SK-N-SH (cell line): ENCODE results near the gene POMGNT1. TPM values are rescaled to one million over a fixed set of nuclear protein-coding genes. Genes with fewer than 3 reads are reported as not detected.

ENCODE experiments used
- CTCF ChIA-PET: fragments of 300-600, 350-600 bp; formaldehyde crosslinking; extraction: SDS; loops from one replicate; lab custom pipeline; 2021; lab: Yijun Ruan, JAX
- POLR2A ChIA-PET: fragments of 350-600 bp; sonication (Branson Sonifier 250); formaldehyde crosslinking; extraction: SDS; loops from one replicate; lab custom pipeline; 2020; ENCODE audit warnings: antibody characterized with exemption, inconsistent platforms; lab: Yijun Ruan, JAX
- DNase-seq: peaks from one replicate; pipeline ENCODE4 v3.0.0; 2012
- H2AFZ ChIP-seq: fragments of 200-600 bp; sonication (generic); 2 replicates; pipeline ENCODE4 v1.8.1; 2016; ENCODE audit warnings: antibody characterized with exemption, mild to moderate bottlenecking, low read depth
- H3F3A ChIP-seq: fragments of 200-600 bp; sonication (generic); replicated peaks from 2 replicates; pipeline ENCODE3; 2016; ENCODE audit warnings: antibody characterized with exemption, mild to moderate bottlenecking; ENCODE audit not compliant: insufficient read depth
- H3K27ac ChIP-seq, 2 experiments: fragments of 200-500 bp in 1 of 2; fragments of 200-600 bp in 1 of 2; sonication (Bioruptor generic) in 1 of 2; sonication (generic), shearing (Covaris generic) in 1 of 2; 2 replicates each; pipeline versions ENCODE4 v1.5.1 to v1.6.1; 2014 to 2016; ENCODE audit warnings: low read depth in 2 of 2, inconsistent platforms in 1 of 2, low read length in 1 of 2, mild to moderate bottlenecking in 1 of 2, mixed read lengths in 1 of 2
- H3K27me3 ChIP-seq: fragments of 200-600 bp; sonication (generic), shearing (Covaris generic); 2 replicates; pipeline ENCODE4 v1.6.1; 2016; ENCODE audit warnings: mixed run types; ENCODE audit not compliant: insufficient read depth
- H3K36me3 ChIP-seq, 2 experiments: fragments of 200-500 bp in 1 of 2; fragments of 200-600 bp in 1 of 2; sonication (Bioruptor generic) in 1 of 2; sonication (generic) in 1 of 2; replicated peaks in 1 of 2; 2 replicates each; pipeline versions ENCODE3 to v1.5.1; 2014 to 2016; ENCODE audit warnings: low read length in 1 of 2, mild to moderate bottlenecking in 1 of 2; ENCODE audit not compliant: insufficient read depth in 2 of 2, control insufficient read depth in 1 of 2
- H3K4me1 ChIP-seq, 2 experiments: fragments of 200-500 bp in 1 of 2; fragments of 200-600 bp in 1 of 2; sonication (Bioruptor generic) in 1 of 2; sonication (generic), shearing (Covaris generic) in 1 of 2; 2 replicates each; pipeline versions ENCODE4 v1.5.1 to v1.6.1; 2014 to 2016; ENCODE audit warnings: low read depth in 1 of 2, low read length in 1 of 2, mixed run types in 1 of 2; ENCODE audit not compliant: insufficient read depth in 2 of 2, control insufficient read depth in 1 of 2
- H3K4me2 ChIP-seq: fragments of 200-600 bp; sonication (generic), shearing (Covaris generic); 2 replicates; pipeline ENCODE4 v1.6.1; 2017; ENCODE audit warnings: mixed run types
- H3K4me3 ChIP-seq, 2 experiments: fragments of 200-500 bp in 1 of 2; fragments of 200-600 bp in 1 of 2; sonication (Bioruptor generic) in 1 of 2; sonication (generic), shearing (Covaris generic) in 1 of 2; 2 replicates each; pipeline versions ENCODE4 v1.5.1 to v1.8.1; 2014 to 2016; ENCODE audit warnings: low read depth in 2 of 2, inconsistent platforms in 1 of 2, low read length in 1 of 2, mild to moderate bottlenecking in 1 of 2, mixed read lengths in 1 of 2, moderate library complexity in 1 of 2
- H3K79me2 ChIP-seq: fragments of 200-600 bp; sonication (generic); 2 replicates; pipeline ENCODE4 v1.8.1; 2017; ENCODE audit warnings: mild to moderate bottlenecking; ENCODE audit not compliant: insufficient read depth
- H3K9ac ChIP-seq: fragments of 200-600 bp; sonication (generic); 2 replicates; pipeline ENCODE4 v1.6.1; 2017; ENCODE audit warnings: mixed run types
- H3K9me2 ChIP-seq: fragments of 200-600 bp; sonication (generic); 2 replicates; pipeline ENCODE4 v1.6.1; 2017; ENCODE audit warnings: mixed run types
- H3K9me3 ChIP-seq: fragments of 200-600 bp; sonication (generic); 2 replicates; pipeline ENCODE4 v1.6.1; 2017; ENCODE audit warnings: mixed run types, mild to moderate bottlenecking, moderate library complexity
- H4K20me1 ChIP-seq: fragments of 200-600 bp; sonication (generic); 2 replicates; pipeline ENCODE4 v1.6.1; 2017; ENCODE audit warnings: mild to moderate bottlenecking, mixed run types; ENCODE audit not compliant: insufficient read depth
- CHD2 ChIP-seq: fragments of 150-350 bp; IDR thresholded peaks from 2 replicates; pipeline ENCODE4 v1.6.1; 2018; ENCODE audit warnings: low read length; ENCODE audit not compliant: partially characterized antibody
- ELF1 ChIP-seq: IDR thresholded peaks from 2 replicates; pipeline ENCODE4 v1.4.0; 2012
- EP300 ChIP-seq, 2 experiments: IDR thresholded peaks; 2 replicates each; pipeline versions ENCODE4 v1.4.0 to v1.6.1; 2012; ENCODE audit warnings: borderline replicate concordance in 1 of 2, low read depth in 1 of 2, low read length in 1 of 2
- EZH2phosphoT487 ChIP-seq: fragments of 200-600 bp; sonication (generic); IDR thresholded peaks from 2 replicates; pipeline ENCODE4 v1.6.1; 2017; ENCODE audit warnings: low read depth, mixed run types, mild to moderate bottlenecking, antibody characterized with exemption, moderate library complexity, borderline replicate concordance
- FOSL2 ChIP-seq: IDR thresholded peaks from 2 replicates; pipeline ENCODE4 v1.4.0; 2012; ENCODE audit warnings: low read depth, mild to moderate bottlenecking, moderate library complexity, borderline replicate concordance
- GABPA ChIP-seq: IDR thresholded peaks from 2 replicates; pipeline ENCODE4 v1.4.0; 2012; ENCODE audit warnings: low read depth, mild to moderate bottlenecking
- IRF3 ChIP-seq: fragments of 150-350 bp; IDR thresholded peaks from 2 replicates; pipeline ENCODE4 v1.6.1; 2016; ENCODE audit warnings: mild to moderate bottlenecking, low read depth, low read length
- PBX3 ChIP-seq: IDR thresholded peaks from 2 replicates; pipeline ENCODE4; 2012
- POLR2AphosphoS5 ChIP-seq: IDR thresholded peaks from 2 replicates; pipeline ENCODE4 v1.6.1; 2012; ENCODE audit warnings: low read depth, low read length
- RAD21 ChIP-seq: IDR thresholded peaks from 2 replicates; pipeline ENCODE4 v1.6.1; 2012; ENCODE audit warnings: mild to moderate bottlenecking, low read length
- RCOR1 ChIP-seq: fragments of 150-350 bp; IDR thresholded peaks from 2 replicates; pipeline ENCODE4 v1.6.1; 2017; ENCODE audit warnings: antibody characterized with exemption, low read length
- SIN3A ChIP-seq: IDR thresholded peaks from 2 replicates; pipeline ENCODE4 v1.6.1; 2012; ENCODE audit warnings: low read depth, mild to moderate bottlenecking, low read length, moderate library complexity, borderline replicate concordance
- TAF1 ChIP-seq: IDR thresholded peaks from 2 replicates; pipeline ENCODE4 v1.6.1; 2012; ENCODE audit warnings: low read depth, mild to moderate bottlenecking, low read length, moderate library complexity, borderline replicate concordance
- TEAD4 ChIP-seq: IDR thresholded peaks from 2 replicates; pipeline ENCODE4 v1.4.0; 2012; ENCODE audit warnings: mild to moderate bottlenecking, borderline replicate concordance; ENCODE audit not compliant: insufficient read depth
- YY1 ChIP-seq: IDR thresholded peaks from 2 replicates; pipeline ENCODE4 v1.4.0; 2012; ENCODE audit warnings: low read depth, mild to moderate bottlenecking
- WGBS: methylation state at CpG from one replicate; pipeline ENCODE4 v1.1.6; 2017; ENCODE audit warnings: low lambda C conversion rate; 5-methylcytosine and 5-hydroxymethylcytosine counted together
- polyA plus RNA-seq, 3 experiments: library from polyadenylated mRNA; depleted of rRNA; stranded (reverse); fragments of >200 nt; gene quantifications; 2 replicates each; pipeline ENCODE4 v1.2.3, GENCODE V29; 2012
- TF ChIP-seq, protein P1 (sequence below): IDR thresholded peaks from 2 replicates; pipeline ENCODE4 v1.4.0; 2012; ENCODE audit warnings: low read depth, borderline replicate concordance
- TF ChIP-seq, protein P2 (sequence below): fragments of 150-350 bp; IDR thresholded peaks from 2 replicates; pipeline ENCODE4 v1.6.1; 2017; ENCODE audit warnings: antibody characterized with exemption, low read length, low read depth, borderline replicate concordance

POMGNT1 gene
- polyA plus RNA-seq, 1 of the 3 experiments (the other 2 are of a cell fraction) = 165 TPM

DNA sequence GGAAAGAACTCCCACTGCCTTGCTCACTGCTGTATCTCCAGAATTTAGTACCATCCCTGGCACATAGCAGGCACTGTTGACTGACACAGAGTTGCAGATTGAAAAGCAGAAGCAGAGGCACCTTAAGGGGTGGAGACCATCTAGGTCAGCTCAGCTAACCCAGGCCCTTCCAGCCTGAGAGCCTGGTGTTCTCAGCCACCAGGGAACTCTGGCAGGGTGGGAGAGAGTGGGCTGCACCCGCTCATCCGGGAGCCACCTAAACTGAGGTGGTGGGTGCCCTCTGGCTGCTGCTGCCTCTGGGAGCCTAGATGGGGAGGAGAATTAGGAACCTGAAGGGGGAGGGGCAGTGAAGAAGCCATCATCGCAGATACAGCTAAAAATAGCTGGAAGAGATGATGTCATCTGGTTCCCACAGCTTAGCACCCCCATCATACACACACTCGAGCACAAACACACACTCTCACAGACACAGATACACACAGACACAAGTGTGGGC, 24.8 kb downstream of the POMGNT1 start:
- no peak overlapping the region for H3K4me3 ChIP-seq
- no peaks in the 10 kb centered on the region for H3K79me2 ChIP-seq
- H3K36me3 ChIP-seq = no peaks in the 10 kb centered on the region
- no peaks in the 10 kb centered on the region for H4K20me1 ChIP-seq
- peaks cover 7 to 9% of the 10 kb centered on the region in 2 experiments; a peak in 2 of 4 replicates for H3K4me1 ChIP-seq
- POLR2A ChIA-PET = interaction anchor here (2.1 kb wide), 1 partner anchor 41 kb away, joined by 8 read pairs; the partner anchor contains the start of gene PIK3R3
- CTCF ChIA-PET = interaction anchor here (1.0 kb wide), 1 partner anchor 136 kb away, joined by 4 read pairs; no protein-coding TSS in a partner anchor
- WGBS = 17% methylated on average over 2 of the region's 4 CpGs
- H3F3A ChIP-seq = peaks cover 5% of the 10 kb centered on the region
- no peaks in the 10 kb centered on the region for H3K9me3 ChIP-seq
- TF ChIP-seq TEAD4 (no peak), GABPA (no peak), EZH2phosphoT487 (no peak), PBX3 (no peak), SIN3A (no peak), EP300 (IDR thresholded peaks at IDR 0.05; ENCODE audit: borderline replicate concordance in 1 of 2, low read depth in 1 of 2, low read length in 1 of 2) (no peak), IRF3 (no peak), RAD21 (no peak), ELF1 (no peak)
- TF ChIP-seq, protein P1, sequence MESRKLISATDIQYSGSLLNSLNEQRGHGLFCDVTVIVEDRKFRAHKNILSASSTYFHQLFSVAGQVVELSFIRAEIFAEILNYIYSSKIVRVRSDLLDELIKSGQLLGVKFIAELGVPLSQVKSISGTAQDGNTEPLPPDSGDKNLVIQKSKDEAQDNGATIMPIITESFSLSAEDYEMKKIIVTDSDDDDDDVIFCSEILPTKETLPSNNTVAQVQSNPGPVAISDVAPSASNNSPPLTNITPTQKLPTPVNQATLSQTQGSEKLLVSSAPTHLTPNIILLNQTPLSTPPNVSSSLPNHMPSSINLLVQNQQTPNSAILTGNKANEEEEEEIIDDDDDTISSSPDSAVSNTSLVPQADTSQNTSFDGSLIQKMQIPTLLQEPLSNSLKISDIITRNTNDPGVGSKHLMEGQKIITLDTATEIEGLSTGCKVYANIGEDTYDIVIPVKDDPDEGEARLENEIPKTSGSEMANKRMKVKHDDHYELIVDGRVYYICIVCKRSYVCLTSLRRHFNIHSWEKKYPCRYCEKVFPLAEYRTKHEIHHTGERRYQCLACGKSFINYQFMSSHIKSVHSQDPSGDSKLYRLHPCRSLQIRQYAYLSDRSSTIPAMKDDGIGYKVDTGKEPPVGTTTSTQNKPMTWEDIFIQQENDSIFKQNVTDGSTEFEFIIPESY = no peak
- H3K4me2 ChIP-seq = no peak overlapping the region
- no peaks in the 10 kb centered on the region for H3K9me2 ChIP-seq
- no peak overlapping the region for H3K9ac ChIP-seq
- peak overlapping the region; percentile 53; the same call in 1 of the 2 replicates for H2AFZ ChIP-seq
- no peak overlapping the region for H3K27ac ChIP-seq
- DNase-seq = peak; percentile 42
- no peaks in the 10 kb centered on the region for H3K27me3 ChIP-seq

- Histone ChIP-seq H3K4me2 (no peak overlapping the region), H2AFZ (no peak overlapping the region), H3F3A (peaks cover 1% of the 10 kb centered on the region), H3K4me3 (no peak overlapping the region), H3K79me2 (no peaks in the 10 kb centered on the region), H3K9me3 (no peaks in the 10 kb centered on the region), H3K27me3 (no peaks in the 10 kb centered on the region), H3K9ac (no peak overlapping the region), H3K4me1 (peaks cover 7 to 9% of the 10 kb centered on the region in 2 experiments; a peak in 2 of 4 replicates), H3K27ac (no peak overlapping the region), H3K9me2 (no peaks in the 10 kb centered on the region), H3K36me3 (no peaks in the 10 kb centered on the region), H4K20me1 (no peaks in the 10 kb centered on the region)
- ChIA-PET POLR2A (interaction anchor here (2.1 kb wide), 1 partner anchor 40 kb away, joined by 8 read pairs; the partner anchor contains the start of gene PIK3R3), CTCF (interaction anchor here (1.0 to 1.2 kb wide), 3 partner anchors 134 to 172 kb away, joined by 3 to 4 read pairs (median 3); no protein-coding TSS in a partner anchor)
- no peak for DNase-seq
- 78% methylated on average over 4 of the region's 4 CpGs for WGBS
- TF ChIP-seq POLR2AphosphoS5 (no peak), ELF1 (no peak), YY1 (no peak), FOSL2 (no peak), RCOR1 (no peak), EP300 (IDR thresholded peaks at IDR 0.05; ENCODE audit: borderline replicate concordance in 1 of 2, low read depth in 1 of 2, low read length in 1 of 2) (no peak), PBX3 (no peak), CHD2 (no peak), GABPA (no peak), TAF1 (no peak), IRF3 (no peak)
- TF ChIP-seq, protein P2, sequence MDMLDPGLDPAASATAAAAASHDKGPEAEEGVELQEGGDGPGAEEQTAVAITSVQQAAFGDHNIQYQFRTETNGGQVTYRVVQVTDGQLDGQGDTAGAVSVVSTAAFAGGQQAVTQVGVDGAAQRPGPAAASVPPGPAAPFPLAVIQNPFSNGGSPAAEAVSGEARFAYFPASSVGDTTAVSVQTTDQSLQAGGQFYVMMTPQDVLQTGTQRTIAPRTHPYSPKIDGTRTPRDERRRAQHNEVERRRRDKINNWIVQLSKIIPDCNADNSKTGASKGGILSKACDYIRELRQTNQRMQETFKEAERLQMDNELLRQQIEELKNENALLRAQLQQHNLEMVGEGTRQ = no peak
Measured at GRCh38 chr1:46172321-46172720, 25.9 kb downstream of the POMGNT1 start.
